Stimulated activated naive CD8-positive, alpha-beta T cell treated with anti-CD3 and anti-CD28 coated beads, Interleukin-15, amount 100 ng/mL, for 72 hours (primary cell): ENCODE results near the gene TEX19.
"Not testable (repeated sequence)": the region's sequence is repeated elsewhere in the genome, so short reads cannot be mapped to it uniquely, and the experiment has no call there.

Experiments
- ATAC-seq: fragments of 150-1000 bp; cut with Tn5 transposase; 2 replicates; pipeline ENCODE4 v1.10.0; 2021; ENCODE audit warnings: mild to moderate bottlenecking, moderate library complexity
- DNase-seq, 2 donors: peaks; one replicate each; pipeline ENCODE4 v3.0.0; 2021 to 2022
- H3K27ac Mint-ChIP-seq, 2 donors: one replicate each; pipeline ENCODE4 v1.8.0; 2022; ENCODE audit warnings: mild to moderate bottlenecking in 2 of 2, mixed read lengths in 2 of 2, moderate library complexity in 2 of 2
- H3K27me3 Mint-ChIP-seq: one replicate; pipeline ENCODE4 v1.8.0; 2022; ENCODE audit warnings: mixed read lengths
- H3K4me1 Mint-ChIP-seq: one replicate; pipeline ENCODE4 v1.8.0; 2022; ENCODE audit warnings: mild to moderate bottlenecking, mixed read lengths
- H3K4me3 Mint-ChIP-seq, 2 donors: one replicate each; pipeline ENCODE4 v1.8.0; 2022; ENCODE audit warnings: mild to moderate bottlenecking in 2 of 2, mixed read lengths in 2 of 2, moderate library complexity in 1 of 2
- H3K9me3 Mint-ChIP-seq, 2 donors: one replicate each; pipeline ENCODE4 v1.8.0; 2022; ENCODE audit warnings: mixed read lengths in 2 of 2

TEX19 gene

DNA sequence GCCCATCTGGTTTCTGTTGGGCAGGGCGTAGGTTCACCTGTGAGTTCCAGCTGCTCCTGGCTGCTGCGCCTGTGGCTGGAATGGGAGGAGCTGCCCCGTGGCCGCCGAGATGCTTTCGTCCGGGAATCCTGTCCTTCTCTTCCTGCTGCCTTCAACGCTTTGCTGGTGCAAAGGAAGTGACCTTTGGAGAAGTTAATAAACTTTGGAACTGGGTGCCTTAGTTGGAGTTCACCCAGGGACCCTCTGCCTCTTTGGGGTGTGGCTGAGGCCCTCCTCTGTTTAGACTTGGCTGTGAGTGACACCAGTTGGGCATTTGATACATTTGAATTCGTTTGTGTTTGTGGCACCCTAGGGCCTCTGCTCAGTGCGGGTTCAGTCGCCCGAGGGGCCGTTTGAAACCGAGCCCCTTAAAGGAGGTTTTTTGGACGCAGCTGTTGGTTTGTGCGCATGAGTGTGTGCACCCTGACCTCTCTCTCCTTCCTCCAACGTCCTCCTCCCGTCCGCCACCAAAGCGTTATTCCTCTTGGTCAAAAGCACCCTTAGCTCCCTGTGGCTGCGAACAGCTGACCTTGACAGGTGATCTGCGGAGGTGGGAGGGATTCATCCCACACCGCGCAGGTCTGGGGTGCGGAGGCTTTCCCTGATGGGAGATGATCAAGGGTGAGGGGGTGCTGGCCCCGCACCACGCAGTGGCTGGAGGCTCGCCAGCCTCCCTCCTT lies 16.5 kb upstream of the TEX19 start:
- Mint-ChIP-seq H3K4me3 (no peak overlapping the region), H3K4me1 (peaks cover 15% of the 10 kb centered on the region), H3K27me3 (peaks cover 9% of the 10 kb centered on the region), H3K27ac (no peak overlapping the region), H3K9me3 (no peaks in the 10 kb centered on the region)
- no peak for ATAC-seq
- DNase-seq: no peak

DNA sequence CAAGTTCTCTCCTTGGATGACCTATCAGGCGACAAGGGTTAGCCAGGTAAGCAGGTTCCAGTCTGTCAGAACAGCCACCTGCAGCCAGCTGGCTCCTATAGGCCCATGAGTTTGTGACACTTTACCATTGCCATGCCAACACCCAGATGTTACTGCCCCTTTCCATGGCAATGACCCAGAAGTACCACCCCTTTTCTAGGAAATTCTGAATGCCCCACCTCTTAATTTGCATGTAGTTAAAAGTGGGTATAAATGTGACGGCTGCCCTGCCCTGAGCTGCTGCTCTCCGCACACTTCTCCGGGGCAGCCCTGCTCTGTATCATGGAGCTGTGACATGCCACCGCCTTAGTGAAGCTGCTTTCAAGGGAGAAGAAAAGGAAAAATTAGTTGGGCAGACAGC lies 15.5 kb upstream of the TEX19 start:
- DNase-seq: no peak
- Mint-ChIP-seq H3K9me3 (no peaks in the 10 kb centered on the region), H3K27me3 (peaks cover 13% of the 10 kb centered on the region), H3K27ac (no peak overlapping the region), H3K4me3 (no peak overlapping the region), H3K4me1 (peaks cover 15% of the 10 kb centered on the region)
- no peak for ATAC-seq

DNA sequence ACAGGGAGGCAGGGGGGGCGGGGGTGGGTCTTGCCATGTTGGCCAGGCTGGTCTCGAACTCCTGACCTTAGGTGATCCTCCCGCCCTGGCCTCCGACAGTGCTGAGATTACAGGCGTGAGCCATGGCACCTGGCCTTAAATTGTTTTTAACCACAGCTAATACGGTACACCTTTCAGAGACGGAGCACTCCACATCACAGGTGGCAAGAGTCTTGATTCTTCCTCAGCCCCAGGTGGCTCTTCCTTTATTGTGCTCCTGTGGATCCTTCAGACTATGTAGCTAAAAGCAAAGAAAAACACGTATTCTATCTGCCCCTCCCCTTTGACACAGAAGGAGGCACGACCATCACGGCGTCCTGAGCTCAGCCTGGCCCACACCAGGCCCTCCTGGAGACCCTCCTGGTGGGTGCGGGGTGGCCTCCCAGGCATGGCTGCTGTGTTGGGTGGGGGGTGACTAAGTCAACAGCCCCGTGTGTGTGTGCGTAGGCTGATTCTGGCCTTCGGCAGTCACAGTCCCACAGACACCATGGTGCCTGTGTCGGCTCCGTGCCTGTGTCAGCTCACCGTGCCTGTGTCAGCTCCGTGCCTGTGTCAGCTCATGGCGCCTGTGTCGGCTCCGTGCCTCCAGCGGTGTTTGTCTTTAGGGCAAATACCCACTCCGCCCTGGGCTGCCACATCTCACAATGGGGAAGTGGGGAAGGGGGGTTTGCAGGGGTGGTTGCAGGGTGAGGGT lies 14.7 kb upstream of the TEX19 start:
- Mint-ChIP-seq H3K27me3 (peaks cover 21% of the 10 kb centered on the region), H3K4me3 (no peak overlapping the region), H3K4me1 (peaks cover 10% of the 10 kb centered on the region), H3K9me3 (no peaks in the 10 kb centered on the region), H3K27ac (no peak overlapping the region)
- no peak for DNase-seq
- no peak for ATAC-seq

DNA sequence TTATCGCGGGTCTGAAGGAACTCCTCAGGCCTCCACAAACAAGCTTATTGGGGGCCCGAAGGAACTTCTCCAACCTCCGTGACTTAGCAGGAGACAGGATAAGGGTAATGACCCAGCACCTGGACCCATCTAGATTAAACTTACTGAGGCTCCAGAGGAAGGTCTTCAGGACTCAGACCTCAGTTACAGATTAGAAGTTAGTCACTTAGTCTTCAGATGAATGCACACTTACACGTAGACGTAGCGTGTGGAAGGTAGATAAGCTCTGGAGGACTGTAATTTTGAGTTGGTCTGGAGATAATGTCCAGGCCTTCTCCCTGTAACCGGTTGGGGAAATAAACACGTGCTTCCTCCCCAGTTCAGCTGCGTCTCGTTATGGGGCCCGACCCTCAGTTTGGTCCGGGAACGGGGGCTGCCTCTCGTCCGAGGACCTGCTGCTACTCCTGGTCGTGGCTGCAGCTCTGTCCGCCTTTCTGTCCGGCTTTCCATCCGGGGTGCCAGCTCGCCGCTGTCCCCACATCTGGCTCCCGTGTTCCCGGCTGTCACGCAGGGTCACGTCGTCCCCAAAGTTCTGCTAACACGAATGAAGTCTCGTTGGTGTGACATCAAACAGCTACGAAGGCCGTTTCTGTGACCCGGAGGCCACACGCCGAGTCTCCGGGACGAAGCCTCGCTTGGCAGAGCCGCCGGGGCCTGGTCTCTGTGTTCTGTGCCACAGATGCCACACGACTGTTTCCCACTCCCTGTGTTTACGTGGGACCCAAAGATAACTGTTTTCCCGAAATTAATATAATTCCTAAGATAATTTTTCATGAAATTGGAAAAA lies 13.7 kb upstream of the TEX19 start:
- no peak for ATAC-seq
- no peak overlapping the region for H3K4me3 Mint-ChIP-seq

DNA sequence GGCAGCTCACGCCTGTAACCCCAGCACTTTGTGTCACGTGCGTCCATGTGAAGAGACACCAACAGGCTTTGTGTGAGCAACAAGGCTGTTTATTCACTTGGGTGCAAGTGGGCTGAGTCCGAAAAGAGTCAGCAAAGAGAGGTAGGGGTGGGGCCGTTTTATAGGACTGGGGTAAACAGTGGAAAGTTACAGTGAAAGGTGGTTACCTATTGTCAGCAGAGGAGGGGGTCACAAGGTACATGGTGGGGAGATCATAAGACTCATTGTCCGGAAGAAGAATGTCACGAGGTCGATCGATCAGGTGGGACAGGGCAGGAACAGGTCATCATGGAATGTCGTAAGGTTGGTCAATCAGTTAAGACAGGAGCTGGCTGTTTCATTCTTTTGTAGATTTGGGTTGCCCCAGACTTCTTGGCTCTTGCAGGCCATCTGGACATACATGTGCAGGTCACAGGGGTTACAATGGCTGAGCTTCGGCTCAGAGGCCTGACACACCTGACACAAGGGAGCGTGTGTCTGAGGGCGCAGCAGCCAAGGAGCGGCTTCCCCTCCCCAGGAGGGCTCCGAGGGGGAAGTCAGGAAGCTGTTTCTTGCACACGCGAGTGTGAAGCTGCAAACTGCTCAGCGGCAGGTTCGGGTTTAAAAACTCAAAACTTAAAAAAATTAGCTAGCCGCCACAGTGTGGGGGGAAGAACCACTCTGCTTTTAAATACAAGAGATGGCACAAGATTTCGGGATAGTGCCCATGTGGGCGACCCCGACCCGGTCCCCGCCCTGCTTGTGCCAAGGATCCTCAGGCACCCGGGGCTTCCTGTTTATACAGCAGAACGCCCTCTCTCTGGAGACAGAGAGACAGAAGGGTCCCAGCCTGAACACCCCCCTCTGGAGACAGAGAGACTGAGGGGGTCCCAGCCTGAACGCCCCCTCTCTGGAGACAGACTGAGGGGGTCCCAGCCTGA lies 12.4 kb upstream of the TEX19 start:
- Mint-ChIP-seq H3K9me3 (no peaks in the 10 kb centered on the region), H3K27ac (no peak overlapping the region), H3K4me1 (peaks cover 13% of the 10 kb centered on the region), H3K4me3 (no peak overlapping the region), H3K27me3 (peaks cover 32% of the 10 kb centered on the region)
- no peak for DNase-seq
- ATAC-seq: no peak

More for the DNA sequence above, 13.7 kb upstream of the TEX19 start:
- no peak overlapping the region for H3K27ac Mint-ChIP-seq
- H3K9me3 Mint-ChIP-seq: no peaks in the 10 kb centered on the region
- peaks cover 26% of the 10 kb centered on the region for H3K27me3 Mint-ChIP-seq
- H3K4me1 Mint-ChIP-seq: peaks cover 8% of the 10 kb centered on the region
- DNase-seq: no peak

DNA sequence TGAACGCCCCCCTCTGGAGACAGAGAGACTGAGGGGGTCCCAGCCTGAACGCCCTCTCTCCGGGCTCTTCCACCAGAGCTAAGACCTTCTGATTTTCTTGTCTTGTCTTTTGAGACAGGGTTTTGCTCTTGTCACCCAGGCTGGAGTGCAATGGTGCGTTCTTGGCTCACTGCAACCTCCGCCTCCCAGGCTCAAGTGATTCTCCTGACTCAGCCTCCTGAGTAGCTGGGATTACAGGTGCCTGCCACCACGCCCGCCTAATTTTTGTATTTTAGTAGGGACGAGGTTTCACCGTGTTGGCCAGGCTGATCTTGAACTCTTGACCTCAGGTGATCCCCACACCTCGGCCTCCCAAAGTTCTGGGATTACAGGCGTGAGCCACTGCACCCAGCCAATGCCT lies 11.1 kb upstream of the TEX19 start:
- not testable (repeated sequence) for H3K27ac Mint-ChIP-seq, ATAC-seq, H3K9me3 Mint-ChIP-seq, DNase-seq, H3K4me3 Mint-ChIP-seq
- peaks cover 41% of the 10 kb centered on the region for H3K27me3 Mint-ChIP-seq
- H3K4me1 Mint-ChIP-seq: peaks cover 23% of the 10 kb centered on the region

DNA sequence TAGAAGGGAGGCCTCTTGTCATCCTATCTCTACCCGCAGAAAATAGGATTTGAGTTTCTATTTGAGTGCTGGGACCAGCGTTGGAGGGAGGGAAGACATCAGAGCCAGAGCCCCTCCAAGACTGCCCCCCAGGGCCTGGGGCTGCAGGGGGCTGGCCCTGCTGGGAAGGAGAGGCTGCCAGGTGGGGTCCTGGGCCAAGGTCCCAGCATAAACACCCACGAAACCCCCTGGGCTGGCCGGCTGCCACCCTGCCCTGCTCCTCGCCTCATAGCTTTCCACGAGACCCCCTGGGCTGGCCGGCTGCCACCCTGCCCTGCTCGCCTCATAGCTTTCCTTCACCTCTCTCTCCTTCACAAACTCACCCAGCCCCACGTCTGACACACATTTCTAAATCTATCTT lies 10.6 kb upstream of the TEX19 start:
- no peak for DNase-seq
- Mint-ChIP-seq H3K4me1 (peaks cover 23% of the 10 kb centered on the region), H3K27me3 (peaks cover 41% of the 10 kb centered on the region), H3K4me3 (no peak overlapping the region), H3K9me3 (no peaks in the 10 kb centered on the region), H3K27ac (no peak overlapping the region)
- no peak for ATAC-seq

DNA sequence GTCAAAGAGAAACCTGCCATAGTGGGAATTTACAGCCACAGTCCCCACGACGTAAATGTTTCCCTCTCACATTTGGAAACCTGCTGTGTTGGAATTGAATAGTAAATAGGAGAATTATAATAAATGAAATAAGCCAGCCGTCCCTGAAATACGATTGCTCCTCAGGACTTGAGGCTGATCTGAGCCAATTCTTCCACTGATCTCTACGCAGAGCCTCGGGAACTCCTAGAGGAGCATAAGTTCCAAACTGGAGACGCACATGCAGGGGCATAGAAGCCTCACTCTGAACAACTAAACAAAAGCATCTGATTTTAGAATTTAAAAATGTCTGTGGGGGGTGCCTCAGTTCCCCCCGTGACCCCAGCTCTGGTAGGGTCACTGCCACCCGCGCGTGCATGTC lies 10.2 kb upstream of the TEX19 start:
- Mint-ChIP-seq H3K27ac (no peak overlapping the region), H3K9me3 (no peaks in the 10 kb centered on the region), H3K4me1 (peaks cover 23% of the 10 kb centered on the region), H3K4me3 (no peak overlapping the region), H3K27me3 (peaks cover 41% of the 10 kb centered on the region)
- no peak for DNase-seq
- ATAC-seq: no peak

DNA sequence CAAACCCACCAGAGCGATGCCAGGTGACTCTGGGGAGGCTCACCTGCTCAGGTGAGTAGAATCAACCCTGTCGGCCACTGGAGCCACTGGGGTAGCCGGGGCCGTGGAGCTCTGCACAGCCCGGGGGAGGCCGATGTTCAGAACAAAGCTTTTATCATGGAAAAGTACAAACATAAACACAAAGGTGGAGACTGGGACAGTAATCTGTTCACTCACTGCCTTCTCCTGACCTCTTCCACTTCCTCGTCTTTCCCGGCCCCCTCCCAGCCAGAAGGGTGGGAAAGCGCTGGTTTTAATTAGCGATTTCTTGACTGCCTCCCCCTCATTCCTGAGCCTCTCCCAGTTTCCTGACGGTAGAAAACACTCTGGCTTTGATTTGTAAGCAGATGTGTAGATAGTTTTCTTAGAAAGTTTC lies 9.8 kb upstream of the TEX19 start:
- no peak overlapping the region for H3K4me3 Mint-ChIP-seq
- no peaks in the 10 kb centered on the region for H3K9me3 Mint-ChIP-seq
- peaks cover 41% of the 10 kb centered on the region for H3K27me3 Mint-ChIP-seq
- DNase-seq (no peak), ATAC-seq (no peak)
- no peak overlapping the region for H3K27ac Mint-ChIP-seq
- peaks cover 23% of the 10 kb centered on the region for H3K4me1 Mint-ChIP-seq

DNA sequence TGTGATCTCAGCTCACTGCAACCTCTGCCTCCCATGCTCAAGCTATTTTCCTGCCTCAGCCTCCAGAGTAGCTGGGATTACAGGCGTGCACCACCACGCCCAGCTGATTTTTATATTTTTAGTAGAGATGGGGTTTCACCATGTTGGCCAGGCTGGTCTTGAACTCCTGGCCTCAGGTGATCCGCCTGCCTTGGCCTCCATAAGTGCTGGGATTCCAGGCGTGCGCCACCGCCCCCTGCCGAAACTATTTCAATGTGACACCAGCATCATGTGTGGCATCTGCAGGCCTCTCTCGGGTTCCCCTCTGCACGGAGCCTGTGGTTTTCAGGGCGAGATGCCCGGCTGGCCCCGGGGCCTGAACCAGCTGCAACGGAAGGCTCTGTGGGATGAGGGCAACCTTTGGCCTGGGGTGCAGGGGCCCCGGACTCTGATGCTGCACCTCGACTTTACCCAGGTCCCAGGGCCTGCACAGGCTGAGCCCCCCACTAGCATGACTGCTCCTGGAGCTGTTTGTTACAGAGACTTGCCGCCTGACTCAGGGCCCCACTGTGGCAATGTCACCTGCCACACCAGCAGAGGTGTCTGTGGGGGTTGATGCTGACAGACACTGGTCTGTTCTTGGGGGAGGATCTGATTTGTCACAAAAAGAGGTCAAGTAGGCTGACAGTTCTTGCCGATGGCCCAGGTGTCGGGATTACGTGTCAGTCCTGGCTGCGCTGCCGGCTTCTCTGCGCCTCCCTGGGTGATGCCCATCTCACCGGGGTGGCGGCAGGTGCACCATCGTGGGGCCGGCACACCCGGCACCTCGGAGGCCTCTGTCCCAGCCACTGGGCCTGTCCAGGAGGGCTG lies 8.6 kb upstream of the TEX19 start:
- H3K4me3 Mint-ChIP-seq: no peak overlapping the region
- peak; percentile 32 for ATAC-seq
- no peak overlapping the region for H3K27ac Mint-ChIP-seq
- no peaks in the 10 kb centered on the region for H3K9me3 Mint-ChIP-seq
- DNase-seq: peak in 1 of 2 donors; percentile 62
- H3K27me3 Mint-ChIP-seq: peaks cover 50% of the 10 kb centered on the region
- H3K4me1 Mint-ChIP-seq: peaks cover 23% of the 10 kb centered on the region

DNA sequence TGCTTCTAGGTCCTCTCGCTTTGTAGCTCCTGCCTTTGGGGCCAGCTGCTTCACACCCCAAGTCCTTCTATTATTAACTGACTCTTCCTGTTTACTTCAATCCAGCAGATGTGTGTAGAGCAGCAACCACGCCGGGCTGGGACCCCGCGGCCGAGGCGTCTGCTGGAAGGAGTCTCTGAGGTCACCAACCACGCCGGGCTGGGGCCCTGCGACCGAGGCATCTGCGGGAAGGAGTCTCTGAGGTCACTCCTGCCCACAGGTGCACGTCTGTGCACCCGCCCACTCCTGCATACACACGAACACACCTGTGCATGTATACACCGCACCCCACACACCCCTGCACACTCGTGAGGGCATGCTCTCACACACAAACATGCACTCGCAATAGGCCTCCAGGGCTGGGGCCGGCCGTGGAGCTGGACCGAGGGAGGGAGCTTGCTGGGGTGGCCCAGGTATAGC lies 7.8 kb upstream of the TEX19 start:
- H3K4me1 Mint-ChIP-seq: peaks cover 20% of the 10 kb centered on the region
- H3K27me3 Mint-ChIP-seq: peaks cover 52% of the 10 kb centered on the region
- no peak overlapping the region for H3K4me3 Mint-ChIP-seq
- H3K9me3 Mint-ChIP-seq: no peaks in the 10 kb centered on the region
- DNase-seq (no peak), ATAC-seq (peak; percentile 33)
- H3K27ac Mint-ChIP-seq: no peak overlapping the region

DNA sequence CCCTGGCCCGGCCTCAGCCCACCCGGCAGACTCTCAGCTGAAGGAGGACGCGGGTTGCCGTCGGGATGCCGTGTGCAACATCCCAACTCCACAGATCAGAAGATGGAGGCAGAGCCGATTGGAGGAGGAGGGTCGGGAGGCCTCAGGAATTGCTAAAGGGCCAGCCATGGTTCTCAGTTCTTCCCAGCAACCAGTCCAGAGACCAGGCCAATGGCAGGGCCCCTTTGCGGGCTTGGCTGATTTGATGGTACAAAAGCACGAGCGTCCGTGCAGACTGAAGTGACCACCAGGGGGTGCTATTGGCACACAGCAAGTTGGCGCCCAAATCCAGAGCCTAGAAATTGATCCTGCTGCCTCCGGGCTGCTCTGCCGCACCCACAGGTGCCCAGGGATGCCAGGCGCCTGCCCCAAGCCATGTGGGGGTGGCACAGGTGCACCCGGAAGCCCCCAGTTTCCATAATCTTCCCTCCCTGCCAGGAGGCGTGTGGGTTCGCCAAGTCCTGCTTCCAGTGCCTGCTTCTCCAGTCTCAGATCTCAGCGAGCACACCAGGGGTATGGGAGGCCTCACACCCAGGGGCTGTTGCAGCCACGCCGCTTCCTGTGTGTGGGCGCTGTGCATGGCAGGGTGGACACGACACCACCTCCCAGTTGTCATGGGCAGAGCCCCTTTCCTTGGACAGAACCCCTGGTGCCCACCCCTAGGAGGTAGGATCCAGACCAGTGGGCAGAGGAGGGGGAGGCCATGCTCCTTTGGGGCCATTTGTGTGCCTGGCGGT lies 7.1 kb upstream of the TEX19 start:
- peak; percentile 77 to 82 for DNase-seq
- Mint-ChIP-seq H3K27me3 (peaks cover 53% of the 10 kb centered on the region), H3K27ac (no peak overlapping the region), H3K4me3 (no peak overlapping the region), H3K4me1 (peaks cover 14% of the 10 kb centered on the region), H3K9me3 (no peaks in the 10 kb centered on the region)
- ATAC-seq: peak; percentile 89

DNA sequence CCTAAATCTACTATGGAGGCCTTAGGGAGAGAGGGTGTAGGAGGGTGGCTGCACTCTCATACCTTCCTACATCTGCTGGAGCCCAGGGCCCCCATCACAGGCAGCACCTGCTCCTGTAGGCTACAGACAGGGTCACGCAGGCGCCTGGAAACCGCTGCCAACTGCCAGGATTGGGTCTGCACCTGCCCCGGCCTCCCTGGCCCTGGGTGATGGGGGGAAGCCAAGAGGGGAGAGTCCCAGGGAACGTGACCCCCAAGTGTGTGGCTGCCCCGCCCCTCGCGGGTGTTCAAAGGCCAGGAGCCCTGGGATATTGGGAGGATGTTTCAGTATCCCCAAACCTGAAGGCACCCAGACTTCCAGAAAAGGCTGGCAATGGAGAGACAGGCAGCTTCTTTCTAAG lies 5.6 kb upstream of the TEX19 start:
- H3K9me3 Mint-ChIP-seq: no peaks in the 10 kb centered on the region
- peaks cover 64% of the 10 kb centered on the region for H3K27me3 Mint-ChIP-seq
- DNase-seq (no peak), ATAC-seq (no peak)
- peaks cover 22% of the 10 kb centered on the region for H3K4me1 Mint-ChIP-seq
- no peak overlapping the region for H3K4me3 Mint-ChIP-seq
- H3K27ac Mint-ChIP-seq: peak overlapping the region in 1 of 2 donors; percentile 90
